HUES48 (cell line): ENCODE results near the gene USP14.

Experiments
- H3K27ac ChIP-seq: one replicate; pipeline ENCODE4 v1.7.0; 2013; ENCODE audit warnings: low read depth, low read length, inconsistent platforms
- H3K27me3 ChIP-seq: 2 replicates; pipeline ENCODE4 v1.6.1; 2013; ENCODE audit warnings: mild to moderate bottlenecking, low read length; ENCODE audit not compliant: control insufficient read depth, insufficient read depth
- H3K36me3 ChIP-seq: 2 replicates; pipeline ENCODE4 v1.6.1; 2013; ENCODE audit warnings: low read length; ENCODE audit not compliant: control insufficient read depth, insufficient read depth
- H3K4me1 ChIP-seq: 2 replicates; pipeline ENCODE4 v1.6.1; 2013; ENCODE audit warnings: mild to moderate bottlenecking, low read length; ENCODE audit not compliant: control insufficient read depth, insufficient read depth
- H3K4me3 ChIP-seq: 2 replicates; pipeline ENCODE4 v1.5.1; 2013; ENCODE audit warnings: mild to moderate bottlenecking, low read depth, low read length
- H3K9ac ChIP-seq: 2 replicates; pipeline ENCODE4 v1.6.1; 2013; ENCODE audit warnings: mild to moderate bottlenecking, low read depth, low read length, moderate library complexity
- H3K9me3 ChIP-seq: 2 replicates; pipeline ENCODE4 v1.6.1; 2013; ENCODE audit warnings: low read length; ENCODE audit not compliant: control insufficient read depth, insufficient read depth

USP14 gene

DNA sequence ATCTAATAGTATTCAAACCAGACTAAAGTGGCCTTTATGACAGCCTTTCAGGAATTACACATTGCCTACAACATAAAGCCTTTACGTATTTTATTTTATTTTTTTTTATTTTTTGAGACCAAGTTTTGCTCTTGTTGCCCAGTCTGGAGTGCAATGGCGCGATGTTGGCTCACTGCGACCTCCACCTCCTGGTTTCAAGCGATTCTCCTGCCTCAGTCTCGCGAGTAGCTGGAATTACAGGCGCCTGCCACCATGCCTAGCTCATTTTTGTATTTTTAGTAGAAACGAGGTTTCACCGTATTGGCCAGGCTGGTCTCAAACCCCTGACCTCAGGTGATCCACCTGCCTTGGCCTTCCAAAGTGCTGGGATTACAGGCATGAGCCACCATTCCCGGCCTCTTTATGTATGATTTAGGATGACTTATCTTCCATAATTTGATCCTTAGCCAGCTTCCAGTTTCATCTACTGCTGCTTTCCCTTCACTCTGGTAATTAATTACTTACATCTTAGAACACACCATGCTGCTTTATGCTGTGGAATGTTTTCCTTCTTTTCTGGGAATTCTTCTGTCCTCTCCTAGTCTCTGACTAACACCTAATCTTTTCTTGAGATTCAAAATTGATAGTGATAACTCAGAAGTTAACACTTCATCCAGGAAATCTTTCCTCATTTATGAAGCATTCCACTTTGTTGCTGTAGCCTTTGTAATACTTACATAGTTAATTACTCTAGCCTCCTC, 2.6 kb downstream of the USP14 start:
- peaks cover 13% of the 10 kb centered on the region for H3K27me3 ChIP-seq
- H3K36me3 ChIP-seq: peaks cover 30% of the 10 kb centered on the region
- no peak overlapping the region for H3K27ac ChIP-seq
- 0 out of 2 replicates have a peak, but pooled peaks cover 6% of the 10 kb centered on the region for H3K4me1 ChIP-seq
- H3K4me3 ChIP-seq: no peak overlapping the region
- no peak overlapping the region for H3K9ac ChIP-seq
- 0 out of 2 replicates have a peak, but pooled peaks cover 4% of the 10 kb centered on the region for H3K9me3 ChIP-seq

- H3K9me3 ChIP-seq: no peaks in the 10 kb centered on the region
- no peak overlapping the region for H3K27ac ChIP-seq
- no peaks in the 10 kb centered on the region for H3K27me3 ChIP-seq
- H3K4me3 ChIP-seq: no peak overlapping the region
- H3K36me3 ChIP-seq: peaks cover 50% of the 10 kb centered on the region
- H3K4me1 ChIP-seq: no peaks in the 10 kb centered on the region
- no peak overlapping the region for H3K9ac ChIP-seq
These were observed 14.0 kb downstream of the USP14 start for GRCh38 chr18:172361-172760.

DNA sequence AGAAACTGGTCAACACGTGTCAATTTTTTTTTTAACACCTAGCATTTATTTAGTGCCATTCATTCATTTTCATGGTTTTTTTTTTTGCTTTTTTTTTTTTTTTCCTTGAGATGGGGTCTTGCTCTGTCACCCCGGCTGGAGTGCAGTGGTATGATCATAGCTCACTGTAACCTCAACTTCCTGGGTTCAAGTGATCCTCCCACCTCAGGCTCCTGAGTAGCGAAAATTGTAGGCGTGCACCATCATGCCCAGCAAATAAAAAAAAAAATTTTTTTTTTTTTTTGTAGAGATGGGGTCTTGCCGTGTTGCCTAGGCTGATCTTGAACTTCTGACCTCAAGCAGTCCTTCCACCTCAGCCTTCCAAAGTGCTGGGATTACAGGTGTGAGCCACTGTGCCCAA, 21.1 kb downstream of the USP14 start:
- Histone ChIP-seq H3K36me3 (peaks cover 62% of the 10 kb centered on the region), H3K4me3 (no peak overlapping the region), H3K9ac (no peak overlapping the region), H3K9me3 (no peaks in the 10 kb centered on the region), H3K4me1 (no peaks in the 10 kb centered on the region), H3K27me3 (no peaks in the 10 kb centered on the region), H3K27ac (no peak overlapping the region)

DNA sequence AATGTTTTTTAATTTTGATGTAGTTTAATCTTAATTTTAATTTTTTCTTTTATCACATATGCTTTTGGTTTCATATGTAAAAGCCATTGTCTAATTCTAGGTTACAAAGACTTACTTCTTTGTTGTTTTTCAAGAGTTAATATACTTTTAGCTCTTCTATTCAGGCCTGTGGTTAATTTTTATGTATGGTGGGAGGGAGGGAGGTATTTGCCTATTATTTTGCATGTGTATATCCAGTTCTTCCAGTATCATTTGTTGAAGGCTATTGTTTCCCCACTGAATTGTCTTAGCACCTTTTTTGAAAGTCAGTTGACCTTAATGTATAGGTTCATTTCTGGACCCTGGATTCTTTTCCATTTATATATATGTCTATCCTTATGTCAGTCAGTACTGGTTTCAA, 23.4 kb downstream of the USP14 start:
- Histone ChIP-seq H3K4me3 (no peak overlapping the region), H3K36me3 (peaks cover 72% of the 10 kb centered on the region), H3K27me3 (no peaks in the 10 kb centered on the region)

GRCh38 chr18:183769-184168, 25.4 kb downstream of the USP14 start:
- Histone ChIP-seq H3K9ac (no peak overlapping the region), H3K27ac (no peak overlapping the region), H3K4me3 (no peak overlapping the region), H3K9me3 (no peaks in the 10 kb centered on the region), H3K36me3 (peaks cover 70% of the 10 kb centered on the region), H3K4me1 (no peaks in the 10 kb centered on the region), H3K27me3 (no peaks in the 10 kb centered on the region)

More for the DNA sequence above, 23.4 kb downstream of the USP14 start:
- H3K27ac ChIP-seq: no peak overlapping the region
- no peaks in the 10 kb centered on the region for H3K9me3 ChIP-seq
- H3K9ac ChIP-seq: no peak overlapping the region
- no peaks in the 10 kb centered on the region for H3K4me1 ChIP-seq

- H3K4me3 ChIP-seq: no peak overlapping the region
- peaks cover 24% of the 10 kb centered on the region for H3K36me3 ChIP-seq
- no peak overlapping the region for H3K27ac ChIP-seq
- no peaks in the 10 kb centered on the region for H3K9me3 ChIP-seq
- no peak overlapping the region for H3K9ac ChIP-seq
- H3K4me1 ChIP-seq: peaks cover 5% of the 10 kb centered on the region; the same call in 1 of the 2 replicates
- no peaks in the 10 kb centered on the region for H3K27me3 ChIP-seq
These were observed 30.9 kb downstream of the USP14 start for GRCh38 chr18:189254-189653.

GRCh38 chr18:191725-192124, 33.4 kb downstream of the USP14 start:
- Histone ChIP-seq H3K27ac (no peak overlapping the region), H3K9ac (no peak overlapping the region), H3K9me3 (no peaks in the 10 kb centered on the region), H3K4me1 (peaks cover 5% of the 10 kb centered on the region; the same call in 1 of the 2 replicates), H3K4me3 (no peak overlapping the region), H3K36me3 (peaks cover 20% of the 10 kb centered on the region), H3K27me3 (no peaks in the 10 kb centered on the region)

GRCh38 chr18:192801-193200, 34.4 kb downstream of the USP14 start:
- H3K4me1 ChIP-seq: peaks cover 5% of the 10 kb centered on the region; the same call in 1 of the 2 replicates
- no peaks in the 10 kb centered on the region for H3K27me3 ChIP-seq
- H3K36me3 ChIP-seq: peaks cover 26% of the 10 kb centered on the region
- H3K9ac ChIP-seq: no peak overlapping the region
- H3K4me3 ChIP-seq: no peak overlapping the region
- H3K27ac ChIP-seq: no peak overlapping the region
- no peaks in the 10 kb centered on the region for H3K9me3 ChIP-seq

DNA sequence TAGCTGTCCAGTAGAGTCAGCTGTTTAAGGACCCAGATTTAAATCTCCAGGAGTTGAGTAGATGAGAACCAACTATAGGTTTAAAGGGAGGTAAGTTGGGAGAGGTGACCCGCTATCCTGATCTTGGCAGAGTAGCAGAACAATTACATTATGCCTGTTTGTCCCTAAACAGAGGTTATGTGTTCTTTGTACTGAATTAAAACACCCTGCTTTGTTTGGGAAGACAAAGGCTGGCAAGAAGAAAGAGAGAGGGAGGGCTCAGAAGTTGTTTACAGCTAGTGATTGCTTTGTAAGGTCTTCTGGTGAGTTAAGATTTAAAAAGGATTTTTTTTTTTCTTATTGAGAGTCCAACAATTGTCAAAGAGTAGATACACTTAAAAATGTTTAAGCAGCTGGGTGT, 37.3 kb downstream of the USP14 start:
- H3K4me1 ChIP-seq: peaks cover 5% of the 10 kb centered on the region; the same call in 1 of the 2 replicates
- H3K27me3 ChIP-seq: no peaks in the 10 kb centered on the region
- H3K27ac ChIP-seq: no peak overlapping the region
- H3K9ac ChIP-seq: no peak overlapping the region
- no peaks in the 10 kb centered on the region for H3K9me3 ChIP-seq
- peaks cover 54% of the 10 kb centered on the region for H3K36me3 ChIP-seq
- no peak overlapping the region for H3K4me3 ChIP-seq

DNA sequence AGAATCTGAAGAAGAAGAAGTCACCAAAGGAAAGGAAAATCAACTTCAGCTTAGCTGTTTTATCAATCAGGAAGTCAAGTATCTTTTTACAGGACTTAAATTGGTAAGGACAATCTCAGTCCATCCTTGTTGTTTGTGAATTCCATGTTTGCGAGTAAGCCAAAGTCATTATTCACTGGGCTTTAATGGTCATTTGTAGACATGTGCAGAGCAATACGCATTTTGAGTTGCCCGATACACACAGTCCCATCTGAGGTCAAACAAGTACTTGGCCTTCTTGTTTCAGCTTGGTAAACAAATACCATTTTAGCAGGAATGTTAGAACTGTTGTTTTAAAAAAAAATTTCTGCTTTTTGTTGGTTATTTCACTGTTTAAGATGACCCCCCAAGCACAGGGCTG, 40.9 kb downstream of the USP14 start:
- Histone ChIP-seq H3K36me3 (peaks cover 80% of the 10 kb centered on the region), H3K9ac (no peak overlapping the region), H3K4me1 (no peaks in the 10 kb centered on the region), H3K4me3 (no peak overlapping the region), H3K27ac (no peak overlapping the region), H3K27me3 (no peaks in the 10 kb centered on the region), H3K9me3 (no peaks in the 10 kb centered on the region)

DNA sequence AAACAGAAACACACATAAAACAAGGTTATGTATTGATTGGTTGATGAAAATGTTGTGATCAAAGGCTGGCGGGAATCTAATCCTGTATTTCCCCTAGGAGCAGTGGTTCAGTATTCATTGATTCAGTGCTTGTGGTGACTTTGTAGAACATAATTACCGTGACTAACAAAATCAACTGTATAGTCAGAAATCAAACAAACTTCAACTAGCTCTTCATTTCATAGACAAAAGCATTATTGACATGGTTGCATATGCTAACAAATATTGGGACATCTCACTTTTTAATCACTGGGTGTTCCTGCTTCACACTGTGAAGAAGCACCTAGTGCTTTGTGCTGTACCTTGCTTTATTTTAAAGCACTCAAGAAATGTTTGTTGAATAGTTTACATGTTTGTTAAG, 41.4 kb downstream of the USP14 start:
- Histone ChIP-seq H3K9ac (no peak overlapping the region), H3K4me3 (no peak overlapping the region), H3K27ac (no peak overlapping the region), H3K27me3 (no peaks in the 10 kb centered on the region), H3K9me3 (no peaks in the 10 kb centered on the region), H3K4me1 (no peaks in the 10 kb centered on the region), H3K36me3 (peaks cover 83% of the 10 kb centered on the region)
